Spleen (tissue), 11 donors: Measurements from ENCODE around the gene PARVB. TPM values are rescaled to one million over a fixed set of nuclear protein-coding genes. Genes with fewer than 3 reads are reported as not detected.

Experiments used
- DNase-seq: peaks from one replicate; pipeline ENCODE4 v3.0.0-alpha.2; 2020
- H3K27ac ChIP-seq, 8 donors: fragments of 200-600 bp; sonication (generic) in 7 of 8; 1 replicate in 4 of 8; 2 replicates in 4 of 8; pipeline versions ENCODE4 v1.5.0 to v1.8.0; 2016 to 2021; ENCODE audit warnings: inconsistent platforms in 4 of 8, mild to moderate bottlenecking in 4 of 8, moderate library complexity in 1 of 8
- H3K27me3 ChIP-seq, 7 donors: fragments of 200-600 bp; sonication (generic) in 6 of 7; replicated peaks in 1 of 7; 1 replicate in 4 of 7; 2 replicates in 3 of 7; pipeline versions ENCODE4 v1.5.0 to v1.8.0; 2016 to 2021; ENCODE audit warnings: inconsistent platforms in 3 of 7, mild to moderate bottlenecking in 1 of 7
- H3K36me3 ChIP-seq, 6 donors: fragments of 200-600 bp; sonication (generic) in 5 of 6; 1 replicate in 4 of 6; 2 replicates in 2 of 6; pipeline versions ENCODE4 v1.5.0 to v1.8.0; 2016 to 2021; ENCODE audit warnings: inconsistent platforms in 2 of 6
- H3K4me1 ChIP-seq, 6 donors: fragments of 200-600 bp; sonication (generic) in 5 of 6; 1 replicate in 3 of 6; 2 replicates in 3 of 6; pipeline versions ENCODE4 v1.5.0 to v1.8.0; 2016 to 2021; ENCODE audit warnings: inconsistent platforms in 3 of 6
- H3K4me3 ChIP-seq, 8 donors: fragments of 200-600 bp; sonication (generic) in 7 of 8; 1 replicate in 4 of 8; 2 replicates in 4 of 8; pipeline versions ENCODE4 v1.5.0 to v1.8.0; 2016 to 2021; ENCODE audit warnings: inconsistent platforms in 4 of 8, mild to moderate bottlenecking in 4 of 8, moderate library complexity in 2 of 8
- H3K9me3 ChIP-seq, 8 donors: fragments of 200-600 bp; sonication (generic) in 7 of 8; 1 replicate in 4 of 8; 2 replicates in 4 of 8; pipeline versions ENCODE4 v1.5.0 to v1.8.0; 2016 to 2021; ENCODE audit warnings: inconsistent platforms in 4 of 8
- CTCF ChIP-seq, 11 experiments: fragments of 200-600 bp in 7 of 11; fragments of 450-650 bp in 4 of 11; sonication (generic) in 4 of 11; IDR thresholded peaks in 8 of 11; conservative IDR thresholded peaks in 3 of 11; 1 replicate in 7 of 11; 2 replicates in 4 of 11; pipeline versions ENCODE4 v1.4.0 to v1.8.0; 2016 to 2021; ENCODE audit warnings: antibody characterized with exemption in 11 of 11, inconsistent platforms in 4 of 11, mild to moderate bottlenecking in 1 of 11
- POLR2A ChIP-seq, 3 donors: fragments of 450-650 bp; IDR thresholded peaks; one replicate each; pipeline ENCODE4 v1.5.1; 2017; ENCODE audit warnings: antibody characterized with exemption in 3 of 3, mild to moderate bottlenecking in 1 of 3
- POLR2AphosphoS5 ChIP-seq, 3 donors: sonication (generic); formaldehyde crosslinking; IDR thresholded peaks; one replicate each; pipeline ENCODE4 v1.5.1; 2017; ENCODE audit warnings: antibody characterized with exemption in 3 of 3
- WGBS, 5 donors: extraction: QIAGEN DNeasy Blood & Tissue Kit in 3 of 5; methylation state at CpG; one replicate each; pipeline versions ENCODE4 v1.1.5 to v1.1.7; 2013 to 2018; 5-methylcytosine and 5-hydroxymethylcytosine counted together
- intact Hi-C: fragments of 100-400 bp; cut with DNase I; formaldehyde crosslinking; loops from one replicate; pipeline ENCODE4 v1.15.0; 2023; ENCODE audit warnings: low total_unique reads
- polyA plus RNA-seq, 3 donors: library from polyadenylated mRNA; stranded (reverse); fragments of 200-250 nt; gene quantifications; one replicate each; pipeline ENCODE4 v1.2.1, GENCODE V29; 2013
- total RNA-seq, 7 donors: library from RNA; depleted of rRNA in 3 of 7; stranded (reverse); fragments of >200 nt in 3 of 7; fragmentation: NEBNext Ultra II Directional in 4 of 7; extraction: Animal tissue kit (Norgen Biotek cat#: 25700) in 4 of 7; gene quantifications; one replicate each; pipeline versions ENCODE4 v1.1.0 to v1.2.1, GENCODE V29; 2016 to 2021
- donor health status: healthy with polysubstance abuse.
- donor health status: DM: no; HTN: no; CAD: no; lungs with moderate emphysema.
- donor health status: DM: no; HTN: no; CAD: no.
- donor health status: Bipolar disorder and iron deficiency.
- donor health status: healthy.
- donor health status: DM: no; HTN: no; CAD: no.
- donor health status: DM: yes; HTN: yes; CAD: no.

PARVB gene
- total and polyA plus RNA-seq, 10 donors = 24.0 to 61.9 (median 46.5) TPM

- peak overlapping the region in 2 of 8 donors; percentile 90 to 95 for H3K27ac ChIP-seq
- no peak for DNase-seq
- H3K4me1 ChIP-seq = peaks cover 6 to 43% (median 29%) of the 10 kb centered on the region in 6 donors
- peaks cover 0 to 14% (median 3%) of the 10 kb centered on the region in 6 donors for H3K36me3 ChIP-seq
- no peaks in the 10 kb centered on the region for H3K9me3 ChIP-seq
- intact Hi-C loops = no loop called here
- WGBS, 5 donors = 76 to 85% (median 82%) methylated on average over 10 of the region's 10 CpGs
- TF ChIP-seq CTCF (IDR thresholded peaks at IDR 0.05 in 8 of 11, conservative IDR thresholded peaks at IDR 0.05 in 3 of 11) = no peak
- no peak for TF ChIP-seq POLR2A (IDR thresholded peaks at IDR 0.05)
- no peak for TF ChIP-seq POLR2AphosphoS5 (IDR thresholded peaks at IDR 0.05)
- H3K27me3 ChIP-seq = peaks cover 0 to 27% (median 0%) of the 10 kb centered on the region in 7 donors
- H3K4me3 ChIP-seq = no peak overlapping the region
Observed at GRCh38 chr22:44179196-44179988, 155.3 kb downstream of the PARVB start.

GRCh38 chr22:44179989-44180705 is 156.0 kb downstream of the PARVB start:
- intact Hi-C loops = no loop called here
- H3K27ac ChIP-seq = peak overlapping the region in 7 of 8 donors; percentile 78 to 96 (median 91)

GRCh38 chr22:44180706-44181032 is 156.6 kb downstream of the PARVB start, which contains the start of gene PARVG:
TSS of gene PARVG (plus strand) at chr22:44180925. CDS start at chr22:44183330, 2,405 bp downstream.
- Histone ChIP-seq H3K27ac (peak within 1 kb of the TSS; percentile 74 to 96 (median 90)), H3K36me3 (peaks cover 0 to 27% (median 5%) of the 10 kb centered on the region in 6 donors), H3K4me1 (peaks cover 6 to 49% (median 29%) of the 10 kb centered on the region in 6 donors), H3K27me3 (peaks cover 0 to 27% (median 0%) of the 10 kb centered on the region in 7 donors), H3K4me3 (peak within 1 kb of the TSS; percentile 33 to 75 (median 58)), H3K9me3 (no peaks in the 10 kb centered on the region)
- DNase-seq = peak; percentile 70
- intact Hi-C loops = no loop called here
- WGBS, 5 donors = 20 to 26% (median 26%) methylated on average over 5 of the region's 5 CpGs
- TF ChIP-seq POLR2A (IDR thresholded peaks at IDR 0.05) (no peak), CTCF (IDR thresholded peaks at IDR 0.05 in 8 of 11, conservative IDR thresholded peaks at IDR 0.05 in 3 of 11) (no peak), POLR2AphosphoS5 (IDR thresholded peaks at IDR 0.05) (no peak)

More at GRCh38 chr22:44179989-44180705, 156.0 kb downstream of the PARVB start:
- Histone ChIP-seq H3K27me3 (peaks cover 0 to 27% (median 0%) of the 10 kb centered on the region in 7 donors), H3K36me3 (peaks cover 0 to 21% (median 3%) of the 10 kb centered on the region in 6 donors), H3K4me3 (peak overlapping the region in 2 of 8 donors; percentile 57 to 75), H3K4me1 (peaks cover 6 to 45% (median 29%) of the 10 kb centered on the region in 6 donors), H3K9me3 (no peaks in the 10 kb centered on the region)
- TF ChIP-seq CTCF (IDR thresholded peaks at IDR 0.05 in 8 of 11, conservative IDR thresholded peaks at IDR 0.05 in 3 of 11) = no peak
- no peak for TF ChIP-seq POLR2A (IDR thresholded peaks at IDR 0.05)
- TF ChIP-seq POLR2AphosphoS5 (IDR thresholded peaks at IDR 0.05) = no peak
- 70 to 82% (median 75%) methylated on average over 6 of the region's 6 CpGs for WGBS, 5 donors
- DNase-seq = peak; percentile 70
